ENCODE results near the gene PTPRT. TPM values are rescaled to one million over a fixed set of nuclear protein-coding genes. Genes with fewer than 3 reads are reported as not detected.

PTPRT gene
- polyA plus RNA-seq, 1 donor = 0.78 TPM

- DNase-seq = no peak
- Histone ChIP-seq H3K4me3 (ENCODE audit: low read length) (no peak overlapping the region), H3K9me3 (ENCODE audit: control insufficient read depth, low read depth, low read length) (no peaks in the 10 kb centered on the region), H3K36me3 (ENCODE audit: control insufficient read depth, insufficient read depth, low read length) (no peaks in the 10 kb centered on the region), H3K27ac (ENCODE audit: low read length) (no peak overlapping the region), H3K27me3 (ENCODE audit: control insufficient read depth, insufficient read depth, low read length) (no peaks in the 10 kb centered on the region), H3K4me1 (ENCODE audit: control insufficient read depth, insufficient read depth, low read length) (no peaks in the 10 kb centered on the region)
- 90% methylated on average over 2 of the region's 5 CpGs for WGBS (ENCODE audit: insufficient coverage, low lambda C conversion rate)
These were observed 693.1 kb downstream of the PTPRT start for GRCh38 chr20:42496595-42496994.

- WGBS (ENCODE audit: insufficient coverage, low lambda C conversion rate) = 70% methylated on average over 2 of the region's 4 CpGs
These were observed 695.4 kb downstream of the PTPRT start for GRCh38 chr20:42494290-42494689.

GRCh38 chr20:42493001-42493400, 696.7 kb downstream of the PTPRT start:
- Histone ChIP-seq H3K9me3 (ENCODE audit: control insufficient read depth, low read depth, low read length) (no peaks in the 10 kb centered on the region), H3K4me1 (ENCODE audit: control insufficient read depth, insufficient read depth, low read length) (no peaks in the 10 kb centered on the region), H3K27ac (ENCODE audit: low read length) (no peak overlapping the region), H3K36me3 (ENCODE audit: control insufficient read depth, insufficient read depth, low read length) (no peaks in the 10 kb centered on the region), H3K4me3 (ENCODE audit: low read length) (no peak overlapping the region), H3K27me3 (ENCODE audit: control insufficient read depth, insufficient read depth, low read length) (no peaks in the 10 kb centered on the region)
- no peak for DNase-seq

More at GRCh38 chr20:42494290-42494689, 695.4 kb downstream of the PTPRT start:
- Histone ChIP-seq H3K27me3 (ENCODE audit: control insufficient read depth, insufficient read depth, low read length) (no peaks in the 10 kb centered on the region), H3K27ac (ENCODE audit: low read length) (no peak overlapping the region), H3K4me3 (ENCODE audit: low read length) (no peak overlapping the region), H3K36me3 (ENCODE audit: control insufficient read depth, insufficient read depth, low read length) (no peaks in the 10 kb centered on the region), H3K9me3 (ENCODE audit: control insufficient read depth, low read depth, low read length) (no peaks in the 10 kb centered on the region), H3K4me1 (ENCODE audit: control insufficient read depth, insufficient read depth, low read length) (no peaks in the 10 kb centered on the region)
- no peak for DNase-seq

- H3K27me3 ChIP-seq (ENCODE audit: control insufficient read depth, insufficient read depth, low read length) = no peaks in the 10 kb centered on the region
- WGBS (ENCODE audit: insufficient coverage, low lambda C conversion rate) = 100% methylated on average over 1 of the region's 2 CpGs
- no peak overlapping the region for H3K27ac ChIP-seq (ENCODE audit: low read length)
- no peak overlapping the region for H3K4me3 ChIP-seq (ENCODE audit: low read length)
- DNase-seq = no peak
- H3K9me3 ChIP-seq (ENCODE audit: control insufficient read depth, low read depth, low read length) = no peaks in the 10 kb centered on the region
- no peaks in the 10 kb centered on the region for H3K4me1 ChIP-seq (ENCODE audit: control insufficient read depth, insufficient read depth, low read length)
- no peaks in the 10 kb centered on the region for H3K36me3 ChIP-seq (ENCODE audit: control insufficient read depth, insufficient read depth, low read length)
These were observed 697.4 kb downstream of the PTPRT start for GRCh38 chr20:42492290-42492689.

GRCh38 chr20:42485556-42485955, 704.1 kb downstream of the PTPRT start:
- H3K4me3 ChIP-seq (ENCODE audit: low read length) = no peak overlapping the region
- WGBS (ENCODE audit: insufficient coverage, low lambda C conversion rate) = no CpG with 5 or more reads among the region's 2 CpGs
- no peak overlapping the region for H3K27ac ChIP-seq (ENCODE audit: low read length)
- H3K9me3 ChIP-seq (ENCODE audit: control insufficient read depth, low read depth, low read length) = no peaks in the 10 kb centered on the region
- H3K27me3 ChIP-seq (ENCODE audit: control insufficient read depth, insufficient read depth, low read length) = no peaks in the 10 kb centered on the region
- H3K36me3 ChIP-seq (ENCODE audit: control insufficient read depth, insufficient read depth, low read length) = no peaks in the 10 kb centered on the region
- DNase-seq = no peak
- no peaks in the 10 kb centered on the region for H3K4me1 ChIP-seq (ENCODE audit: control insufficient read depth, insufficient read depth, low read length)

- Histone ChIP-seq H3K4me1 (ENCODE audit: control insufficient read depth, insufficient read depth, low read length) (no peaks in the 10 kb centered on the region), H3K4me3 (ENCODE audit: low read length) (no peak overlapping the region), H3K36me3 (ENCODE audit: control insufficient read depth, insufficient read depth, low read length) (no peaks in the 10 kb centered on the region), H3K9me3 (ENCODE audit: control insufficient read depth, low read depth, low read length) (no peaks in the 10 kb centered on the region), H3K27me3 (ENCODE audit: control insufficient read depth, insufficient read depth, low read length) (no peaks in the 10 kb centered on the region), H3K27ac (ENCODE audit: low read length) (no peak overlapping the region)
- 81% methylated on average over 5 of the region's 5 CpGs for WGBS (ENCODE audit: insufficient coverage, low lambda C conversion rate)
- no peak for DNase-seq
These were observed 704.8 kb downstream of the PTPRT start for GRCh38 chr20:42484790-42485375.

- DNase-seq = no peak
- Histone ChIP-seq H3K27ac (ENCODE audit: low read length) (no peak overlapping the region), H3K4me3 (ENCODE audit: low read length) (no peak overlapping the region), H3K9me3 (ENCODE audit: control insufficient read depth, low read depth, low read length) (no peaks in the 10 kb centered on the region), H3K4me1 (ENCODE audit: control insufficient read depth, insufficient read depth, low read length) (no peaks in the 10 kb centered on the region), H3K36me3 (ENCODE audit: control insufficient read depth, insufficient read depth, low read length) (no peaks in the 10 kb centered on the region), H3K27me3 (ENCODE audit: control insufficient read depth, insufficient read depth, low read length) (no peaks in the 10 kb centered on the region)
- no CpG with 5 or more reads among the region's 3 CpGs for WGBS (ENCODE audit: insufficient coverage, low lambda C conversion rate)
These were observed 705.4 kb downstream of the PTPRT start for GRCh38 chr20:42484335-42484734.

GRCh38 chr20:42483730-42484303, 705.9 kb downstream of the PTPRT start:
- Histone ChIP-seq H3K27ac (ENCODE audit: low read length) (no peak overlapping the region), H3K27me3 (ENCODE audit: control insufficient read depth, insufficient read depth, low read length) (no peaks in the 10 kb centered on the region), H3K4me1 (ENCODE audit: control insufficient read depth, insufficient read depth, low read length) (no peaks in the 10 kb centered on the region), H3K4me3 (ENCODE audit: low read length) (no peak overlapping the region), H3K9me3 (ENCODE audit: control insufficient read depth, low read depth, low read length) (no peaks in the 10 kb centered on the region), H3K36me3 (ENCODE audit: control insufficient read depth, insufficient read depth, low read length) (no peaks in the 10 kb centered on the region)
- 80% methylated on average over 1 of the region's 6 CpGs for WGBS (ENCODE audit: insufficient coverage, low lambda C conversion rate)
- no peak for DNase-seq

GRCh38 chr20:42482808-42483207, 706.9 kb downstream of the PTPRT start:
- Histone ChIP-seq H3K27me3 (ENCODE audit: control insufficient read depth, insufficient read depth, low read length) (no peaks in the 10 kb centered on the region), H3K4me1 (ENCODE audit: control insufficient read depth, insufficient read depth, low read length) (no peaks in the 10 kb centered on the region), H3K27ac (ENCODE audit: low read length) (no peak overlapping the region), H3K9me3 (ENCODE audit: control insufficient read depth, low read depth, low read length) (no peaks in the 10 kb centered on the region), H3K36me3 (ENCODE audit: control insufficient read depth, insufficient read depth, low read length) (no peaks in the 10 kb centered on the region), H3K4me3 (ENCODE audit: low read length) (no peak overlapping the region)
- no peak for DNase-seq
- WGBS (ENCODE audit: insufficient coverage, low lambda C conversion rate) = 71% methylated on average over 1 of the region's 3 CpGs

- Histone ChIP-seq H3K4me1 (ENCODE audit: control insufficient read depth, insufficient read depth, low read length) (no peaks in the 10 kb centered on the region), H3K4me3 (ENCODE audit: low read length) (no peak overlapping the region), H3K9me3 (ENCODE audit: control insufficient read depth, low read depth, low read length) (no peaks in the 10 kb centered on the region), H3K27ac (ENCODE audit: low read length) (no peak overlapping the region), H3K36me3 (ENCODE audit: control insufficient read depth, insufficient read depth, low read length) (no peaks in the 10 kb centered on the region), H3K27me3 (ENCODE audit: control insufficient read depth, insufficient read depth, low read length) (no peaks in the 10 kb centered on the region)
- no CpG with 5 or more reads among the region's 7 CpGs for WGBS (ENCODE audit: insufficient coverage, low lambda C conversion rate)
- DNase-seq = no peak
These were observed 713.9 kb downstream of the PTPRT start for GRCh38 chr20:42475773-42476172.

GRCh38 chr20:42474646-42475045, 715.1 kb downstream of the PTPRT start:
- no peak for DNase-seq
- H3K27me3 ChIP-seq (ENCODE audit: control insufficient read depth, insufficient read depth, low read length) = no peaks in the 10 kb centered on the region
- no peak overlapping the region for H3K4me3 ChIP-seq (ENCODE audit: low read length)
- H3K36me3 ChIP-seq (ENCODE audit: control insufficient read depth, insufficient read depth, low read length) = no peaks in the 10 kb centered on the region
- H3K27ac ChIP-seq (ENCODE audit: low read length) = no peak overlapping the region
- no peaks in the 10 kb centered on the region for H3K9me3 ChIP-seq (ENCODE audit: control insufficient read depth, low read depth, low read length)
- H3K4me1 ChIP-seq (ENCODE audit: control insufficient read depth, insufficient read depth, low read length) = no peaks in the 10 kb centered on the region
- WGBS (ENCODE audit: insufficient coverage, low lambda C conversion rate) = no CpG with 5 or more reads among the region's 6 CpGs
